WTC11 (cell line): Measurements from ENCODE around the gene RPAIN.

ENCODE experiments used
- CTCF ChIP-seq: fragments of 200-600 bp; IDR thresholded peaks from 2 replicates; pipeline ENCODE4 v1.8.0; 2022; ENCODE audit warnings: antibody characterized with exemption
- E2F4 ChIP-seq: sonication (generic); formaldehyde crosslinking; IDR thresholded peaks from 2 replicates; pipeline ENCODE4 v1.8.1; 2022; ENCODE audit warnings: low read depth, mild to moderate bottlenecking, moderate library complexity, missing genetic modification reagents, borderline replicate concordance
- IRF2 ChIP-seq: sonication (generic); formaldehyde crosslinking; IDR thresholded peaks from 2 replicates; pipeline ENCODE4 v1.8.0; 2022; ENCODE audit warnings: low read depth, missing genetic modification reagents, borderline replicate concordance
- TP53 ChIP-seq: sonication (generic); formaldehyde crosslinking; IDR thresholded peaks from 2 replicates; pipeline ENCODE4 v1.8.1; 2023; ENCODE audit warnings: mild to moderate bottlenecking, missing genetic modification reagents
- ZBTB43 ChIP-seq: sonication (generic); formaldehyde crosslinking; IDR thresholded peaks from 2 replicates; pipeline ENCODE4 v1.8.1; 2023; ENCODE audit warnings: mild to moderate bottlenecking, missing genetic modification reagents
- ZMAT4 ChIP-seq: fragments of 250-450 bp; sonication (Bioruptor Pico); IDR thresholded peaks from 2 replicates; pipeline ENCODE4 v1.9.0; 2021; ENCODE audit warnings: mild to moderate bottlenecking
- ZNF138 ChIP-seq: sonication (generic); formaldehyde crosslinking; conservative IDR thresholded peaks from 2 replicates; pipeline ENCODE4 v1.8.1; 2022; ENCODE audit warnings: mild to moderate bottlenecking, moderate library complexity, missing genetic modification reagents
- ZNF232 ChIP-seq: sonication (generic); formaldehyde crosslinking; IDR thresholded peaks from 2 replicates; pipeline ENCODE4 v1.8.0; 2022; ENCODE audit warnings: mild to moderate bottlenecking, missing genetic modification reagents
- ZNF317 ChIP-seq: sonication (generic); formaldehyde crosslinking; IDR thresholded peaks from 2 replicates; pipeline ENCODE4 v1.8.1; 2023; ENCODE audit warnings: low read depth, mild to moderate bottlenecking, moderate library complexity, missing genetic modification reagents, borderline replicate concordance
- ZNF423 ChIP-seq: fragments of 250-450 bp; sonication (Bioruptor Pico); IDR thresholded peaks from 2 replicates; pipeline ENCODE4 v2.1.2; 2022; ENCODE audit warnings: mild to moderate bottlenecking, moderate library complexity
- ZNF425 ChIP-seq: fragments of 250-450 bp; sonication (Bioruptor Pico); conservative IDR thresholded peaks from 2 replicates; pipeline ENCODE4 v1.9.0; 2021; ENCODE audit warnings: mild to moderate bottlenecking

GRCh38 chr17:5480962-5481361 lies 61.0 kb downstream of the RPAIN start:
- TF ChIP-seq ZNF232 (no peak), CTCF (no peak), ZBTB43 (no peak), ZNF317 (CRISPR knock-in tag) (no peak), E2F4 (CRISPR knock-in tag) (no peak), ZNF138 (CRISPR knock-in tag) (no peak), IRF2 (CRISPR knock-in tag) (no peak), ZMAT4 (CRISPR knock-in tag) (no peak), ZNF425 (CRISPR knock-in tag) (no peak), ZNF423 (CRISPR knock-in tag) (no peak), TP53 (CRISPR knock-in tag) (no peak)
